ENCODE results near the gene UNC5B.

Gene UNC5B

GRCh38 chr10:71191019-71191418, 21.4 kb upstream of the UNC5B start:
- TF ChIP-seq CTCF (IDR thresholded peaks at IDR 0.05), result no peak
- intact Hi-C loops (cut with DNase I; ENCODE audit: low total_unique reads), result no loop called here
- DNase-seq, result no peak
- Histone ChIP-seq H3K4me3 (no peak overlapping the region), H3K36me3 (no peaks in the 10 kb centered on the region), H3K27ac (no peak overlapping the region), H3K27me3 (peaks cover 0 to 4% of the 10 kb centered on the region in 2 donors), H3K9me3 (no peaks in the 10 kb centered on the region), H3K4me1 (peaks cover 0 to 17% (median 15%) of the 10 kb centered on the region in 4 donors)

DNA sequence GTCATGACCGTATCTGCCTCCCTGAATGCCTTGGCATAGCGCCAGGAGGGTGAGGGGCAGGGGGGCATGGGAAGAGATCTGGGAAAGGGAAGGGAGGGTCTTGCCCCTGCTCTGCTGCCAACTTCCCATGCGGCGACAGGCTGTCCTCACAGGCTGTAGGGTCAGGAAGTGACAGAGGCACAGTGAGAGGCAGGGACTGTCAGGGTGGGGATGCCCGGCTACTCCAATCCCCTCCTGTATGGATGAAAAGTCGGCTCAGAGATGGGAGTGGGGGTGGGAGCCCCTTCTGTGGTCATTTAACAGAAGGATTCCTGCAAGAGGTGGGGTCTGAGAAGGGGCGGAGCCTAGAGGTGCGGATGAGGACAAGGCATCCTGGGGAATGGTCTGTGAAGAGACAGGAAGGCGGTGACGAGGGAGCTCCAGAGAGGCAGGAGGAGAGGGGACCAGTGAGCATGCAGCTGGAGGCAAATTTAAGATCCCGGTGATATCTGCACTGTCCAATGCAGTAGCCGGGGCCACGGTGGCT, 20.8 kb upstream of the UNC5B start:
- Histone ChIP-seq H3K4me1 (peaks cover 0 to 17% (median 15%) of the 10 kb centered on the region in 4 donors), H3K27me3 (peaks cover 0 to 4% of the 10 kb centered on the region in 2 donors), H3K36me3 (no peaks in the 10 kb centered on the region), H3K9me3 (peaks cover 0 to 1% (median 0%) of the 10 kb centered on the region in 3 donors), H3K27ac (no peak overlapping the region), H3K4me3 (no peak overlapping the region)
- no peak for TF ChIP-seq CTCF (IDR thresholded peaks at IDR 0.05)
- no peak for DNase-seq
- intact Hi-C loops (cut with DNase I; ENCODE audit: low total_unique reads), result no loop called here

- H3K9me3 ChIP-seq, result peaks cover 4 to 18% (median 15%) of the 10 kb centered on the region in 3 donors
- peaks cover 0 to 4% of the 10 kb centered on the region in 2 donors for H3K27me3 ChIP-seq
- H3K27ac ChIP-seq, result no peak overlapping the region
- H3K4me1 ChIP-seq, result peaks cover 0 to under 1% (median 0%) of the 10 kb centered on the region in 4 donors
- DNase-seq, result no peak
- no peak for TF ChIP-seq CTCF (IDR thresholded peaks at IDR 0.05)
- no peak overlapping the region for H3K4me3 ChIP-seq
- intact Hi-C loops (cut with DNase I; ENCODE audit: low total_unique reads), result no loop called here
- no peaks in the 10 kb centered on the region for H3K36me3 ChIP-seq
Observed at GRCh38 chr10:71193516-71193915, 18.9 kb upstream of the UNC5B start.

GRCh38 chr10:71197955-71198354, 14.4 kb upstream of the UNC5B start:
- Histone ChIP-seq H3K9me3 (peaks cover 4 to 23% (median 19%) of the 10 kb centered on the region in 3 donors), H3K27me3 (no peaks in the 10 kb centered on the region), H3K27ac (no peak overlapping the region), H3K4me1 (no peaks in the 10 kb centered on the region), H3K4me3 (no peak overlapping the region), H3K36me3 (no peaks in the 10 kb centered on the region)
- DNase-seq, result no peak
- no peak for TF ChIP-seq CTCF (IDR thresholded peaks at IDR 0.05)
- intact Hi-C loops (cut with DNase I; ENCODE audit: low total_unique reads), result no loop called here

- Histone ChIP-seq H3K4me3 (no peak overlapping the region), H3K4me1 (no peaks in the 10 kb centered on the region), H3K9me3 (peaks cover 2 to 19% (median 19%) of the 10 kb centered on the region in 3 donors), H3K36me3 (no peaks in the 10 kb centered on the region), H3K27ac (no peak overlapping the region), H3K27me3 (no peaks in the 10 kb centered on the region)
- no peak for TF ChIP-seq CTCF (IDR thresholded peaks at IDR 0.05)
- intact Hi-C loops (cut with DNase I; ENCODE audit: low total_unique reads), result no loop called here
- DNase-seq, result peak in 1 of 2 donors; percentile 9
Observed at GRCh38 chr10:71201849-71202248, 10.5 kb upstream of the UNC5B start.

DNA sequence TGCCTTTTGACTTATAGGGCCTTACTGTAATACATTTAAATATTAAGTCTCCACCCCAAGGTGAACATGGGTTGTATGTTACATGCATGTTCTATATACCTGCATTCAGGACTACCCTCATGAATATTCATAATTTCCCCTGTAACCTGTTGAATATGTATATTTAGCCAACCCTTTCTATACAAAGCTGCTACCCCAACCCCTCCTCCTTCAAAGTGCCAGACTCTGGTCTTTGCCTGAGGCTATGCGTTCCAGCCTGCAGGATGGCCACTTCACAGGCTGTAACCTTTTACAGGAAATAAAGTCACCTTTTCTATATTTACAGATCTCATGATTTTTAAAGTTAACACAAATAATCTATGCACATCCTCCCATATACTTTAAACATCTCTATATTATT, 10.1 kb upstream of the UNC5B start:
- intact Hi-C loops (cut with DNase I; ENCODE audit: low total_unique reads), result no loop called here
- Histone ChIP-seq H3K27ac (no peak overlapping the region), H3K27me3 (no peaks in the 10 kb centered on the region), H3K9me3 (peaks cover 0 to 16% (median 15%) of the 10 kb centered on the region in 3 donors), H3K36me3 (no peaks in the 10 kb centered on the region), H3K4me1 (no peaks in the 10 kb centered on the region), H3K4me3 (no peak overlapping the region)
- TF ChIP-seq CTCF (IDR thresholded peaks at IDR 0.05), result no peak
- DNase-seq, result no peak

All from tibial artery (tissue), 4 donors.